ENCODE results near the gene GRB10. TPM values are rescaled to one million over a fixed set of nuclear protein-coding genes. Genes with fewer than 3 reads are reported as not detected.

GRB10 gene
- total RNA-seq, 1 experiment from 2014 or later = 38.3 TPM

GRCh38 chr7:50631639-50632038, 151.1 kb downstream of the GRB10 start:
- Histone ChIP-seq H3K9me3 (ENCODE audit: control insufficient read depth, insufficient read depth, low read depth, low read length) (no peaks in the 10 kb centered on the region), H3K4me3 (ENCODE audit: low read depth in 2 of 2, low read length in 2 of 2) (no peak overlapping the region), H3K27ac (ENCODE audit: low read length) (no peak overlapping the region), H3K27me3 (ENCODE audit: control insufficient read depth, insufficient read depth, low read length) (no peaks in the 10 kb centered on the region), H3K36me3 (ENCODE audit: control insufficient read depth, insufficient read depth, low read length) (no peaks in the 10 kb centered on the region), H3K4me1 (ENCODE audit: control insufficient read depth, insufficient read depth, low read length) (no peaks in the 10 kb centered on the region)
- intact Hi-C loops (cut with micrococcal nuclease; ENCODE audit: unreplicated experiment) = no loop called here
- ATAC-seq = no peak
- in situ Hi-C loops (cut with HindIII; ENCODE audit: low pct_unique_long_range_greater_than_20kb, low sequenced_read_pairs) = no loop called here
- CTCF ChIA-PET = no interaction called here
- no peak for TF ChIP-seq SIN3A (IDR thresholded peaks at IDR 0.05; ENCODE audit: borderline replicate concordance, insufficient read depth, low read depth, low read length)
- no peak for TF ChIP-seq REST (IDR thresholded peaks at IDR 0.05; ENCODE audit: insufficient read depth in 1 of 2, low read depth in 2 of 2, low read length in 1 of 2)
- TF ChIP-seq CTCF (IDR thresholded peaks at IDR 0.05) = no peak
- no peak for TF ChIP-seq POLR2AphosphoS5 (IDR thresholded peaks at IDR 0.05; ENCODE audit: low read depth, low read length)
- no peak for TF ChIP-seq TCF7L2 (IDR thresholded peaks at IDR 0.05; ENCODE audit: low read depth, low read length)
- no TSS peak for BruUV-seq (replicated peaks)
- no peak for DNase-seq (ENCODE audit: low read depth, low spot score)
- POLR2A ChIA-PET = no interaction called here

- CTCF ChIA-PET = interaction anchor here (0.6 kb wide), 1 partner anchor 530 kb away, joined by 3 read pairs; no protein-coding TSS in a partner anchor
- intact Hi-C loops (cut with micrococcal nuclease; ENCODE audit: unreplicated experiment) = no loop called here
Observed at GRCh38 chr7:50631100-50631499, 151.6 kb downstream of the GRB10 start.

More at GRCh38 chr7:50631100-50631499, 151.6 kb downstream of the GRB10 start:
- TF ChIP-seq POLR2AphosphoS5 (IDR thresholded peaks at IDR 0.05; ENCODE audit: low read depth, low read length) (no peak), CTCF (IDR thresholded peaks at IDR 0.05) (no peak), TCF7L2 (IDR thresholded peaks at IDR 0.05; ENCODE audit: low read depth, low read length) (no peak), REST (IDR thresholded peaks at IDR 0.05; ENCODE audit: insufficient read depth in 1 of 2, low read depth in 2 of 2, low read length in 1 of 2) (no peak), SIN3A (IDR thresholded peaks at IDR 0.05; ENCODE audit: borderline replicate concordance, insufficient read depth, low read depth, low read length) (no peak)
- no peaks in the 10 kb centered on the region for H3K9me3 ChIP-seq (ENCODE audit: control insufficient read depth, insufficient read depth, low read depth, low read length)
- no peak for DNase-seq (ENCODE audit: low read depth, low spot score)
- H3K36me3 ChIP-seq (ENCODE audit: control insufficient read depth, insufficient read depth, low read length) = no peaks in the 10 kb centered on the region
- BruUV-seq (replicated peaks) = no TSS peak
- in situ Hi-C loops (cut with HindIII; ENCODE audit: low pct_unique_long_range_greater_than_20kb, low sequenced_read_pairs) = no loop called here
- no peak overlapping the region for H3K4me3 ChIP-seq (ENCODE audit: low read depth in 2 of 2, low read length in 2 of 2)
- no peaks in the 10 kb centered on the region for H3K4me1 ChIP-seq (ENCODE audit: control insufficient read depth, insufficient read depth, low read length)
- H3K27ac ChIP-seq (ENCODE audit: low read length) = no peak overlapping the region
- POLR2A ChIA-PET = no interaction called here
- ATAC-seq = 0 out of 2 replicates have a peak, but pooled peaks have one; percentile 22
- no peaks in the 10 kb centered on the region for H3K27me3 ChIP-seq (ENCODE audit: control insufficient read depth, insufficient read depth, low read length)
